Stimulated activated CD8-positive, alpha-beta memory T cell treated with anti-CD3 and anti-CD28 coated beads, Interleukin-12 subunit alpha, Interleukin-12 subunit beta, amount 100 ng/mL, for 24 hours (primary cell): ENCODE measurements around the gene PCDHA5.
"Not testable (repeated sequence)": the region's sequence is repeated elsewhere in the genome, so short reads cannot be mapped to it uniquely, and the experiment has no call there.

Experiments used
- DNase-seq: peaks from one replicate; pipeline ENCODE4 v3.0.0-alpha.2; 2020; ENCODE audit errors: extremely low read depth

Gene PCDHA5

DNA sequence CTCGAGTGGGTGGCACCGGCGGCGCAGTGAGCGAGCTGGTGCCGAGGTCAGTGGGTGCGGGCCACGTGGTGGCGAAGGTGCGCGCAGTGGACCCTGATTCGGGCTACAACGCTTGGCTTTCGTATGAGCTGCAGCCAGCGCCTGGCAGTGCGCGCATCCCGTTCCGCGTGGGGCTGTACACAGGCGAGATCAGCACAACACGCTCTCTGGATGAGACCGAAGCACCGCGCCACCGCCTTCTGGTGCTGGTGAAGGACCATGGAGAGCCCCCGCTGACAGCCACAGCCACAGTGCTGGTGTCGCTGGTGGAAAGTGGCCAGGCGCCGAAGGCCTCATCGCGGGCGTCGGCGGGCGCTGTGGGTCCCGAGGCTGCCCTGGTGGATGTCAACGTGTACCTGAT is 2.1 kb downstream of the PCDHA5 start:
- no peak for DNase-seq

DNA sequence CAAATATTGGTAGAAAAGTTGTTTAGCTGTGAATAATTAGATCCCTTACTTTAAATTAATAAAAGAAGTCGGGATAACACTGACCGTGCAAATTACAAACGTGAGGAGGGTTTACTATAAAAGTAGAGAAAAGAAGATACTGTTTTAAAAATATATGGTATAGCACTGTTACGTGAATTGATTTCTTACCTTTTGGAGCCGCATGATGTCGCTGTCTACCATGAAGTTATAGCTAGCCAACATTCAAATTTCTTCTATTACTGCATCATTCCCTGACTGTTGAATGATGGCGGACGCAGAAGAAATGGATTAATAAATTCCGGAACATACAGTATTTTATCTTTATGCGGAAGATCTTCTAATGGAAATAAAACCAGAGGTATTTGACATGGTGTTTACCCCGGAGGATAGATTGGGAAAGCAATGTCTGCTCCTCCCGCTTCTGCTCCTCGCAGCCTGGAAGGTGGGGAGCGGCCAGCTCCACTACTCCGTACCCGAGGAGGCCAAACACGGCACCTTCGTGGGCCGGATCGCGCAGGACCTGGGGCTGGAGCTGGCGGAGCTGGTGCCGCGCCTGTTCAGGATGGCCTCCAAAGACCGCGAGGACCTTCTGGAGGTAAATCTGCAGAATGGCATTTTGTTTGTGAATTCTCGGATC is 6.4 kb downstream of the PCDHA5 start, which contains the start of gene PCDHA6:
TSS of gene PCDHA6 (plus strand) at position 257 of the 658 bp plus-strand sequence. CDS start at position 389, 132 bp downstream.
- no peak for DNase-seq

DNA sequence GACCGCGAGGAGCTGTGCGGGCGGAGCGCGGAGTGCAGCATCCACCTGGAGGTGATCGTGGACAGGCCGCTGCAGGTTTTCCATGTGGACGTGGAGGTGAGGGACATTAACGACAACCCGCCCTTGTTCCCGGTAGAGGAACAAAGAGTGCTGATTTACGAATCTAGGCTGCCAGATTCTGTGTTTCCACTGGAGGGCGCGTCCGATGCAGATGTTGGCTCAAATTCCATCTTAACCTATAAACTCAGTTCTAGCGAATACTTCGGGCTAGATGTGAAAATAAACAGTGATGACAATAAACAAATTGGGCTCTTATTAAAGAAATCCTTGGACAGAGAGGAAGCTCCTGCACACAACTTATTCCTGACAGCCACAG is 6.9 kb downstream of the PCDHA5 start:
- no peak for DNase-seq

DNA sequence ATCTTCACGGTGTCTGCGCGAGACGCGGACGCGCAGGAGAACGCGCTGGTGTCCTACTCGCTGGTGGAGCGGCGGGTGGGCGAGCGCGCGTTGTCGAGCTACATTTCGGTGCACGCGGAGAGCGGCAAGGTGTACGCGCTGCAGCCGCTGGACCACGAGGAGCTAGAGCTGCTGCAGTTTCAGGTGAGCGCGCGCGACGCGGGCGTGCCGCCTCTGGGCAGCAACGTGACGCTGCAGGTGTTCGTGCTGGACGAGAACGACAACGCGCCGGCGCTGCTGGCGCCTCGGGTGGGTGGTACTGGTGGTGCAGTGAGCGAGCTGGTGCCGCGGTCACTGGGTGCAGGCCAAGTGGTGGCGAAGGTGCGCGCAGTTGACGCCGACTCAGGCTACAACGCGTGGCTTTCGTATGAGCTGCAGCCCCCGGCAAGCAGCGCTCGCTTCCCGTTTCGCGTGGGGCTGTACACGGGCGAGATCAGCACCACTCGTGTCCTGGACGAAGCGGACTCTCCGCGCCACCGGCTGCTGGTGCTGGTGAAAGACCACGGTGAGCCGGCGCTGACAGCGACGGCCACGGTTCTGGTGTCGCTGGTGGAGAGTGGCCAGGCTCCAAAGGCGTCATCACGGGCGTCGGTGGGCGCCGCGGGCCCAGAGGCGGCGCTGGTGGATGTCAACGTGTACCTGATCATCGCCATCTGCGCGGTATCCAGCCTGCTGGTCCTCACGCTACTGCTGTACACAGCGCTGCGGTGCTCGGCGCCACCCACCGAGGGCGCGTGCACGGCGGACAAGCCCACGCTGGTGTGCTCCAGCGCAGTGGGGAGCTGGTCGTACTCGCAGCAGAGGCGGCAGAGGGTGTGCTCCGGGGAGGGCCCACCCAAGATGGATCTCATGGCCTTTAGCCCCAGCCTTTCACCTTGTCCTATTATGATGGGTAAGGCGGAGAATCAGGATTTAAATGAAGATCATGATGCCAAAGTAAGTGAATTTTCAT is 8.4 kb downstream of the PCDHA5 start:
- not testable (repeated sequence) for DNase-seq

DNA sequence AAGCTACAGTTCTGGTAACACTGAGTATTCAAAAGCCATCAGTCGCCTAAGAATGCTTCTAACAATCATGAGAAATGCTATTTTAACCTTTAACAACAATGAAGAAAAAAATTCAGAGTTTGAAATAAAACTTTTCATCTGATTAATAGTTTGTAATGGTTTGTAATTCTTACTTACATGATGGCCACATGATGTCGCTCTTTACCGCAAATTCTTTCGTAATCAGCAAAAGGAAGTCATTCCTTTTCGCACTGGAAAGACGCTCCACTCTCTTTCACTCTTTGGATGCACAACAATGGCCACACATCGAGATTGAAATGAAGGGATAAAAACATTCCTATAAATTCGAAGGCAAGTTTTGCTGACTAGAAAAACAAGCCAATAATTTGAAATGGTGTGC is 12.6 kb downstream of the PCDHA5 start, which contains the start of gene PCDHA7:
TSS of gene PCDHA7 (plus strand) at position 277 of the 400 bp plus-strand sequence. CDS start at position 392, 115 bp downstream.
- DNase-seq, result no peak

DNA sequence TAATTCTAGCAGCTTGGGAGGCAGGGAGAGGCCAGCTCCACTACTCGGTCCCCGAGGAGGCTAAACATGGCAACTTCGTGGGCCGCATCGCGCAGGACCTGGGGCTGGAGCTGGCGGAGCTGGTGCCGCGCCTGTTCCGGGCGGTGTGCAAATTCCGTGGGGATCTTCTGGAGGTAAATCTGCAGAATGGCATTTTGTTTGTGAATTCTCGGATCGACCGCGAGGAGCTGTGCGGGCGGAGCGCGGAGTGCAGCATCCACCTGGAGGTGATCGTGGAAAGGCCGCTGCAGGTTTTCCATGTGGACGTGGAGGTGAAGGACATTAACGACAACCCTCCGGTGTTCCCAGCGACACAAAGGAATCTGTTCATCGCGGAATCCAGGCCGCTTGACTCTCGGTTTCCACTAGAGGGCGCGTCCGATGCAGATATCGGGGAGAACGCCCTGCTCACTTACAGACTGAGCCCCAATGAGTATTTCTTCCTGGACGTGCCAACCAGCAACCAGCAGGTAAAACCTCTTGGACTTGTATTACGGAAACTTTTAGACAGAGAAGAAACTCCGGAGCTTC is 13.1 kb downstream of the PCDHA5 start:
- not testable (repeated sequence) for DNase-seq

DNA sequence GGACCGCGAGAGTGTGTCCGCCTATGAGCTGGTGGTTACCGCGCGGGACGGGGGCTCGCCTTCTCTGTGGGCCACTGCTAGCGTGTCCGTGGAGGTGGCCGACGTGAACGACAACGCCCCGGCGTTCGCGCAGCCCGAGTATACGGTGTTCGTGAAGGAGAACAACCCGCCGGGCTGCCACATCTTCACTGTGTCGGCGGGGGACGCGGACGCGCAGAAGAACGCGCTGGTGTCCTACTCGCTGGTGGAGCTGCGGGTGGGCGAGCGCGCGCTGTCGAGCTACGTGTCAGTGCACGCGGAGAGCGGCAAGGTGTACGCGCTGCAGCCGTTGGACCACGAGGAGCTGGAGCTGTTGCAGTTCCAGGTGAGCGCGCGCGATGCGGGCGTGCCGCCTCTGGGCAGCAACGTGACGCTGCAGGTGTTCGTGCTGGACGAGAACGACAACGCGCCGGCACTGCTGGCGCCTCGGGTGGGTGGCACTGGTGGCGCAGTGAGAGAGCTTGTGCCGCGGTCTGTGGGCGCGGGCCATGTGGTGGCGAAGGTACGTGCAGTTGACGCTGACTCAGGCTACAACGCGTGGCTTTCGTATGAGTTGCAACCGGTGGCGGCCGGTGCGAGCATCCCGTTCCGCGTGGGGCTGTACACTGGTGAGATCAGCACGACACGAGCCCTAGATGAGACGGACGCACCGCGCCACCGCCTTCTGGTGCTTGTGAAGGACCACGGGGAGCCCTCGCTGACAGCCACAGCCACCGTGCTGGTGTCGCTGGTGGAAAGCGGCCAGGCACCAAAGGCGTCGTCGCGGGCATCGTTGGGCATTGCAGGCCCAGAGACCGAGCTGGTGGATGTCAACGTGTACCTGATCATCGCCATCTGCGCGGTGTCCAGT is 14.5 kb downstream of the PCDHA5 start:
- no peak for DNase-seq

DNA sequence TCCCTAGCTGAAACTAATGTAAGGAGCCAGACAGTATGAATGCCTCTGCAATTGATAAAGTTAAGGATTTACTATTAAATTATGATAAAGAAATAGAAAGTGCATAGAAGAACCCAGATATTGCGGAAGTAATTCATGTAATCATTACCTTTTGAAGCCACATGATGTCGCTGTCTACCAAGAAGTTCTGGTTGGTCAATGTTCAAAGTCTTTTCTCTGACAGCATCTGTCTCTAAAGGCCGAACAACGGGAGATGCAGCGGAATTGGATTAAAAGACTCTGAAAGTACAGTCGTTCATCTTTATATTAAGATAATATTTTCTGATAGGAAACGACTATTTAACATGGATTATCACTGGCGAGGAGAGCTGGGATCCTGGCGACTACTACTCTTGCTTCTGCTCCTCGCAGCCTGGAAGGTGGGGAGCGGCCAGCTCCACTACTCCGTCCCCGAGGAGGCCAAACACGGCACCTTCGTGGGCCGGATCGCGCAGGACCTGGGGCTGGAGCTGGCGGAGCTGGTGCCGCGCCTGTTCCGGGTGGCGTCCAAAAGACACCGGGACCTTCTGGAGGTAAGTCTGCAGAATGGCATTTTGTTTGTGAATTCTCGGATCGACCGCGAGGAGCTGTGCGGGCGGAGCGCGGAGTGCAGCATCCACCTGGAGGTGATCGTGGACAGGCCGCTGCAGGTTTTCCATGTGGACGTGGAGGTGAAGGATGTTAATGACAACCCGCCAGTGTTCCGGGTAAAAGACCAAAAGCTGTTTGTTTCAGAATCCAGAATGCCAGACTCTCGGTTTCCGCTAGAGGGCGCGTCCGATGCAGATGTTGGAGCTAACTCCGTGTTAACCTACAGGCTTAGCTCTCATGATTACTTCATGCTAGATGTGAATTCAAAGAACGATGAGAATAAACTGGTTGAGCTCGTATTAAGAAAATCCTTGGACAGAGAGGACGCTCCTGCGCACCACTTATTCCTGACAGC is 19.9 kb downstream of the PCDHA5 start, which contains the start of gene PCDHA8:
TSS of gene PCDHA8 (plus strand) at position 210 of the 985 bp plus-strand sequence. CDS start at position 345, 135 bp downstream.
- no peak for DNase-seq

DNA sequence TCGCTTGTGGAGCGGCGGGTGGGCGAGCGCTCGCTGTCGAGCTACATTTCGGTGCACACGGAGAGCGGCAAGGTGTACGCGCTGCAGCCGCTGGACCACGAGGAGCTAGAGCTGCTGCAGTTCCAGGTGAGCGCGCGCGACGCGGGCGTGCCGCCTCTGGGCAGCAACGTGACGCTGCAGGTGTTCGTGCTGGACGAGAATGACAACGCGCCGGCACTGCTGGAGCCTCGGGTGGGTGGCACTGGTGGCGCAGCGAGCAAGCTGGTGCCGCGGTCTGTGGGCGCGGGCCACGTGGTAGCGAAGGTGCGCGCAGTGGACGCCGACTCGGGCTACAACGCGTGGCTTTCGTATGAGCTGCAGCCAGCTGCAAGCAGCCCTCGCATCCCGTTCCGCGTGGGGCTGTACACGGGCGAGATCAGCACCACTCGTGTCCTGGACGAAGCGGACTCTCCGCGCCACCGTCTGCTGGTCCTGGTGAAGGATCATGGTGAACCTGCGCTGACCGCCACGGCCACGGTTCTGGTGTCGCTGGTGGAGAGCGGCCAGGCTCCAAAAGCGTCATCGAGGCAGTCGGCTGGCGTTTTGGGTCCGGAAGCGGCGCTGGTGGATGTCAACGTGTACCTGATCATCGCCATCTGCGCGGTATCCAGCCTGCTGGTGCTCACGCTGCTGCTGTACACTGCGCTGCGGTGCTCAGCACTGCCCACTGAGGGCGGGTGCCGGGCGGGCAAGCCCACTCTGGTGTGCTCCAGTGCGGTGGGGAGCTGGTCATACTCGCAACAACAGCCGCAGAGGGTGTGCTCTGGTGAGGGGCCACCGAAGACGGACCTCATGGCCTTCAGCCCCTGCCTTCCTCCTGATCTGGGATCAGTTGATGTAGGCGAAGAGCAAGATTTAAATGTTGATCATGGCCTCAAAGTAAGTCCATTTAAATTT is 21.7 kb downstream of the PCDHA5 start:
- no peak for DNase-seq

DNA sequence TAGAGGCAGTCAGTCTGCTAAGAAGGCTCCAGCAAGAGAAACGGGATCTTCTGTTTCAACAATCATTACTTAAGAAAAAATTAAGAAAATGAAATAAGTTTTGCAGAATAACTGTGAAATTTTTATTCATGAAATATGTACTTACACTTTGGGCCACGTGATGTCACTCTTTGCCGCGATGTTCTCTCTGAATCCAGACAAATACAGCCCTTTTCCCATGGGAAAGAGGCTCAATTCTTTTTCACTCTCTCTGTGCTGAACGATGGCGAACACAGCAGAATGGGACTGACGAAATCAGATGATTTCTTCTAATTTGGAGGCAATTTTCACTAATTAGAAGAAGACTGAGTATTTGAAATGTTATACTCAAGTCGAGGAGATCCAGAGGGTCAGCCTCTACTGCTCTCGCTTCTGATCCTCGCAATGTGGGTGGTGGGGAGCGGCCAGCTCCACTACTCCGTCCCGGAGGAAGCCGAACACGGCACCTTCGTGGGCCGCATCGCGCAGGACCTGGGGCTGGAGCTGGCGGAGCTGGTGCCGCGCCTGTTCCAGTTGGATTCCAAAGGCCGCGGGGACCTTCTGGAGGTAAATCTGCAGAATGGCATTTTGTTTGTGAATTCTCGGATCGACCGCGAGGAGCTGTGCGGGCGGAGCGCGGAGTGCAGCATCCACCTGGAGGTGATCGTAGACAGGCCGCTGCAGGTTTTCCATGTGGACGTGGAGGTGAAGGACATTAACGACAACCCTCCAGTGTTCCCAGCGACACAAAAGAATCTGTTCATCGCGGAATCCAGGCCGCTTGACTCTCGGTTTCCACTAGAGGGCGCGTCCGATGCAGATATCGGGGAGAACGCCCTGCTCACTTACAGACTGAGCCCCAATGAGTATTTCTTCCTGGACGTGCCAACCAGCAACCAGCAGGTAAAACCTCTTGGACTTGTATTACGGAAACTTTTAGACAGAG is 27.0 kb downstream of the PCDHA5 start, which contains the start of gene PCDHA9:
TSS of gene PCDHA9 (plus strand) at position 244 of the 964 bp plus-strand sequence. CDS start at position 358, 114 bp downstream.
- not testable (repeated sequence) for DNase-seq

DNA sequence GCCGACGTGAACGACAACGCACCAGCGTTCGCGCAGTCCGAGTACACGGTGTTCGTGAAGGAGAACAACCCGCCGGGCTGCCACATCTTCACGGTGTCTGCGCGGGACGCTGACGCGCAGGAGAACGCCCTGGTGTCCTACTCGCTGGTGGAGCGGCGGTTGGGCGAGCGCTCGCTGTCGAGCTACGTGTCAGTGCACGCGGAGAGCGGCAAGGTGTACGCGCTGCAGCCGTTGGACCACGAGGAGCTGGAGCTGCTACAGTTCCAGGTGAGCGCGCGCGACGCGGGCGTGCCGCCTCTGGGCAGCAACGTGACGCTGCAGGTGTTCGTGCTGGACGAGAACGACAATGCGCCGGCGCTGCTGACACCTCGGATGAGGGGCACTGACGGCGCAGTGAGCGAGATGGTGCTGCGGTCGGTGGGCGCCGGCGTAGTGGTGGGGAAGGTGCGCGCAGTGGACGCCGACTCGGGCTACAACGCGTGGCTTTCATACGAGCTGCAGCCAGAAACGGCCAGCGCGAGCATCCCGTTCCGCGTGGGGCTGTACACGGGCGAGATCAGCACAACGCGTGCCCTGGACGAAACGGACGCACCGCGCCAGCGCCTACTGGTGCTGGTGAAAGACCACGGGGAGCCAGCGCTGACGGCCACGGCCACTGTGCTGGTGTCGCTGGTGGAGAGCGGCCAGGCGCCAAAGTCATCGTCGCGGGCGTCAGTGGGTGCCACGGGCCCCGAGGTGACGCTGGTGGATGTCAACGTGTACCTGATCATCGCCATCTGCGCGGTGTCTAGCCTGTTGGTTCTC is 28.6 kb downstream of the PCDHA5 start:
- not testable (repeated sequence) for DNase-seq

DNA sequence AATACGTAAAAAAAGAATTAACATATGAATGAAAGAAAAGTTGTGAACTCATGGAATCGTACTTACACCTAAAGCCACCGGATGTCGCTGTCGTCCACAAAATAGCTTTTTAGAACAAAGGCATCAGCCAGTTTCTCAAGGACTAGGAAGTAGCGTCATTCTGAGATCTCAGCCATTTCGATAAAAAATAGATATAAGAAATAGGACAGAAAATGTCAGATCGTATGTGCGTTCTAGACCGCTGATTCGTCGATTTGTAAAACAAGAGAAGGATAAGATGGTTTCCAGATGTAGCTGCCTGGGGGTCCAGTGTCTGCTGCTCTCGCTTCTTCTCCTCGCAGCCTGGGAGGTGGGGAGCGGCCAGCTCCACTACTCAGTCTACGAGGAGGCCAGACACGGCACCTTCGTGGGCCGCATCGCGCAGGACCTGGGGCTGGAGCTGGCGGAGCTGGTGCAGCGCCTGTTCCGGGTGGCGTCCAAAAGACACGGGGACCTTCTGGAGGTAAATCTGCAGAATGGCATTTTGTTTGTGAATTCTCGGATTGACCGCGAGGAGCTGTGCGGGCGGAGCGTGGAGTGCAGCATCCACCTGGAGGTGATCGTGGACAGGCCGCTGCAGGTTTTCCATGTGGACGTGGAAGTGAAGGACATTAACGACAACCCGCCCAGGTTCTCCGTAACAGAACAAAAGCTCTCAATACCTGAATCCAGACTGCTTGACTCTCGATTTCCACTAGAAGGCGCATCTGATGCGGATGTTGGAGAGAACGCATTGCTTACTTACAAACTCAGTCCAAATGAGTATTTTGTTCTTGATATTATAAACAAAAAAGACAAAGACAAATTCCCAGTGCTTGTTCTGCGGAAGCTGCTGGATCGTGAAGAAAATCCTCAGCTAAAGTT is 34.6 kb downstream of the PCDHA5 start, which contains the start of gene PCDHA10:
TSS of gene PCDHA10 (plus strand) at position 126 of the 903 bp plus-strand sequence. CDS start at position 278, 152 bp downstream.
- DNase-seq, result no peak

DNA sequence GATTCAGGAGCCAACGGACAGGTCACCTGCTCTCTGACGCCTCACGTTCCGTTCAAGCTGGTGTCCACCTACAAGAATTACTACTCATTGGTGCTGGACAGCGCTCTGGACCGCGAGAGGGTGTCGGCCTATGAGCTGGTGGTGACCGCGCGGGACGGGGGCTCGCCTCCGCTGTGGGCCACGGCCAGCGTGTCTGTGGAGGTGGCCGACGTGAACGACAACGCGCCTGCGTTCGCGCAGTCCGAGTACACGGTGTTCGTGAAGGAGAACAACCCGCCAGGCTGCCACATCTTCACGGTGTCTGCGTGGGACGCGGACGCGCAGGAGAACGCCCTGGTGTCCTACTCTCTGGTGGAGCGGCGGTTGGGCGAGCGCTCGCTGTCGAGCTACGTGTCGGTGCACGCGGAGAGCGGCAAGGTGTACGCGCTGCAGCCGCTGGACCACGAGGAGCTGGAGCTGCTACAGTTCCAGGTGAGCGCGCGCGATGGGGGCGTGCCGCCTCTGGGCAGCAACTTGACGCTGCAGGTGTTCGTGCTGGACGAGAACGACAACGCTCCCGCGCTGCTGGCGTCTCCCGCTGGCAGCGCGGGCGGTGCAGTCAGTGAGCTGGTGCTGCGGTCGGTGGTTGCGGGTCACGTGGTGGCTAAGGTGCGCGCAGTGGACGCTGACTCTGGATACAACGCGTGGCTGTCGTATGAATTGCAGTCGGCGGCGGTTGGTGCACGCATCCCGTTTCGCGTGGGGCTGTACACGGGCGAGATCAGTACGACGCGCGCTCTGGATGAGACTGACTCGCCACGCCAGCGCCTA is 36.0 kb downstream of the PCDHA5 start:
- DNase-seq, result no peak

DNA sequence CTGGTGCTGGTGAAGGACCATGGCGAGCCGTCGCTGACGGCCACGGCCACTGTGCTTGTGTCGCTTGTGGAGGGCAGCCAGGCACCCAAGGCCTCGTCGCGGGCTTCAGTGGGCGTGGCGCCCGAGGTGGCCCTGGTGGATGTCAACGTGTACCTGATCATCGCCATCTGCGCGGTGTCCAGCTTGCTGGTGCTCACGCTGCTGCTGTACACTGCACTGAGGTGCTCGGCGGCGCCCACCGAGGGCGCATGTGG is 36.5 kb downstream of the PCDHA5 start:
- no peak for DNase-seq
